ENCODE results near the gene WWOX. TPM values are rescaled to one million over a fixed set of nuclear protein-coding genes. Genes with fewer than 3 reads are reported as not detected.

The WWOX gene
- total and polyA plus RNA-seq, 2 experiments from 2014 or later, result 17.0 to 39.8 TPM

GRCh38 chr16:79130616-79131015 is 1031.2 kb downstream of the WWOX start:
- H2AFZ ChIP-seq, result no peak overlapping the region
- no peaks in the 10 kb centered on the region for H4K20me1 ChIP-seq (ENCODE audit: insufficient read depth, poor library complexity, severe bottlenecking)
- no peak overlapping the region for H3K27ac ChIP-seq
- no peak for DNase-seq (ENCODE audit: low spot score)
- no peaks in the 10 kb centered on the region for H3K36me3 ChIP-seq (replicated peaks; ENCODE audit: insufficient read depth, low read depth)
- no peak overlapping the region for H3K4me2 ChIP-seq
- H3K9me3 ChIP-seq (ENCODE audit: low read depth), result no peaks in the 10 kb centered on the region
- WGBS (ENCODE audit: low lambda C conversion rate, missing lambda C conversion rate), result 93% methylated on average over 7 of the region's 7 CpGs
- no peak overlapping the region for H3K4me3 ChIP-seq
- no peaks in the 10 kb centered on the region for H3K27me3 ChIP-seq
- TF ChIP-seq EZH2 (IDR thresholded peaks at IDR 0.05; ENCODE audit: borderline replicate concordance) (no peak), EZH2phosphoT487 (IDR thresholded peaks at IDR 0.05; ENCODE audit: low read depth, severe bottlenecking, unreplicated experiment) (no peak), CTCF (IDR thresholded peaks at IDR 0.05; ENCODE audit: poor library complexity) (no peak)
- no peaks in the 10 kb centered on the region for H3K79me2 ChIP-seq
- no peaks in the 10 kb centered on the region for H3K9me2 ChIP-seq (replicated peaks; ENCODE audit: insufficient read depth)
- no peaks in the 10 kb centered on the region for H3K4me1 ChIP-seq (ENCODE audit: insufficient read depth)

GRCh38 chr16:79131321-79132075 is 1032.0 kb downstream of the WWOX start:
- Histone ChIP-seq H3K4me3 (no peak overlapping the region), H3K27ac (no peak overlapping the region), H3K9me2 (replicated peaks; ENCODE audit: insufficient read depth) (no peaks in the 10 kb centered on the region), H3K36me3 (replicated peaks; ENCODE audit: insufficient read depth, low read depth) (no peaks in the 10 kb centered on the region), H3K9me3 (ENCODE audit: low read depth) (no peaks in the 10 kb centered on the region), H3K27me3 (no peaks in the 10 kb centered on the region), H3K4me2 (no peak overlapping the region), H3K4me1 (ENCODE audit: insufficient read depth) (no peaks in the 10 kb centered on the region), H2AFZ (no peak overlapping the region), H3K79me2 (no peaks in the 10 kb centered on the region), H4K20me1 (ENCODE audit: insufficient read depth, poor library complexity, severe bottlenecking) (no peaks in the 10 kb centered on the region)
- TF ChIP-seq EZH2phosphoT487 (IDR thresholded peaks at IDR 0.05; ENCODE audit: low read depth, severe bottlenecking, unreplicated experiment) (no peak), EZH2 (IDR thresholded peaks at IDR 0.05; ENCODE audit: borderline replicate concordance) (no peak), CTCF (IDR thresholded peaks at IDR 0.05; ENCODE audit: poor library complexity) (no peak)
- no peak for DNase-seq (ENCODE audit: low spot score)
- 96% methylated on average over 6 of the region's 6 CpGs for WGBS (ENCODE audit: low lambda C conversion rate, missing lambda C conversion rate)

DNA sequence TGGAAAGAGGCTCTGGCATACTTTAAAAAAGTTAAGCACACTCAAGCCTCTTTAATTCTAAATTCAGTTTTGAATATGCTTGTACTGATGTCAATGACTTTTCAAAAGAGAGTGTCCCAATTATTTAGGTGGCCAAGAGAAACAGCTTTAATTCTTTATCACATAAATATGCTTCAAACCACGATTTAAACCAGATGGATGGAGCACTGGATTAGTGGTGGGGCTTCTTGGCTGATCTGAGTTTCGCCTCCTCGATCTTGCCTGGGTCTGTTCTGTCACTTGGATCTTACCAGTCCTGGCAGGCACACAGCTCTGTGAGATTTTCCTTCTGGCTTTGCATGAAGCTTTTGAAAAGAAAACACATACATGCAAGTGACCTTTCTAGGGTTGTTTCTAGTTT is 1033.2 kb downstream of the WWOX start:
- Histone ChIP-seq H3K4me2 (no peak overlapping the region), H3K27me3 (no peaks in the 10 kb centered on the region), H4K20me1 (ENCODE audit: insufficient read depth, poor library complexity, severe bottlenecking) (no peaks in the 10 kb centered on the region), H3K36me3 (replicated peaks; ENCODE audit: insufficient read depth, low read depth) (no peaks in the 10 kb centered on the region), H3K79me2 (no peaks in the 10 kb centered on the region), H2AFZ (no peak overlapping the region), H3K9me3 (ENCODE audit: low read depth) (no peaks in the 10 kb centered on the region), H3K4me3 (no peak overlapping the region), H3K4me1 (ENCODE audit: insufficient read depth) (no peaks in the 10 kb centered on the region), H3K9me2 (replicated peaks; ENCODE audit: insufficient read depth) (no peaks in the 10 kb centered on the region), H3K27ac (no peak overlapping the region)
- DNase-seq (ENCODE audit: low spot score), result no peak
- no peak for TF ChIP-seq EZH2 (IDR thresholded peaks at IDR 0.05; ENCODE audit: borderline replicate concordance)
- 46% methylated on average over 3 of the region's 3 CpGs for WGBS (ENCODE audit: low lambda C conversion rate, missing lambda C conversion rate)

- no peaks in the 10 kb centered on the region for H4K20me1 ChIP-seq (ENCODE audit: insufficient read depth, poor library complexity, severe bottlenecking)
- H3K9me2 ChIP-seq (replicated peaks; ENCODE audit: insufficient read depth), result no peaks in the 10 kb centered on the region
- H3K27ac ChIP-seq, result no peak overlapping the region
- WGBS (ENCODE audit: low lambda C conversion rate, missing lambda C conversion rate), result 55% methylated on average over 5 of the region's 5 CpGs
- no peaks in the 10 kb centered on the region for H3K27me3 ChIP-seq
- H3K4me2 ChIP-seq, result peak overlapping the region; percentile 3
- H3K4me3 ChIP-seq, result no peak overlapping the region
- DNase-seq (ENCODE audit: low spot score), result peak; percentile 8
- no peaks in the 10 kb centered on the region for H3K36me3 ChIP-seq (replicated peaks; ENCODE audit: insufficient read depth, low read depth)
- H2AFZ ChIP-seq, result no peak overlapping the region
- no peaks in the 10 kb centered on the region for H3K79me2 ChIP-seq
- no peaks in the 10 kb centered on the region for H3K4me1 ChIP-seq (ENCODE audit: insufficient read depth)
- no peak for TF ChIP-seq EZH2phosphoT487 (IDR thresholded peaks at IDR 0.05; ENCODE audit: low read depth, severe bottlenecking, unreplicated experiment)
- no peak for TF ChIP-seq CTCF (IDR thresholded peaks at IDR 0.05; ENCODE audit: poor library complexity)
- no peak for TF ChIP-seq EZH2 (IDR thresholded peaks at IDR 0.05; ENCODE audit: borderline replicate concordance)
- no peaks in the 10 kb centered on the region for H3K9me3 ChIP-seq (ENCODE audit: low read depth)
These were observed 1034.8 kb downstream of the WWOX start for GRCh38 chr16:79134300-79134699.

Measured in hepatocyte (in vitro differentiated cells).